Neural crest cell (in vitro differentiated cells): Measurements from ENCODE around the gene S1PR3. TPM values are rescaled to one million over a fixed set of nuclear protein-coding genes. Genes with fewer than 3 reads are reported as not detected.

Experiments used
- DNase-seq: peaks from one replicate; pipeline ENCODE4 v3.0.0; 2021; ENCODE audit warnings: low read depth, mixed read lengths, low spot score
- H3K27ac Mint-ChIP-seq: one replicate; pipeline ENCODE4 v1.8.0; 2021; ENCODE audit warnings: mild to moderate bottlenecking, mixed read lengths; ENCODE audit not compliant: unreplicated experiment
- H3K27me3 Mint-ChIP-seq: 2 replicates; pipeline ENCODE4 v1.8.0; 2021; ENCODE audit warnings: low read depth, mild to moderate bottlenecking, mixed read lengths
- H3K36me3 Mint-ChIP-seq: 2 replicates; pipeline ENCODE4 v1.8.0; 2021; ENCODE audit warnings: low read depth, mild to moderate bottlenecking, mixed read lengths
- H3K4me1 Mint-ChIP-seq: 2 replicates; pipeline ENCODE4 v1.8.0; 2021; ENCODE audit warnings: mixed read lengths
- H3K4me3 Mint-ChIP-seq: one replicate; pipeline ENCODE4 v1.8.0; 2021; ENCODE audit warnings: mild to moderate bottlenecking, mixed read lengths
- H3K9me3 Mint-ChIP-seq: 2 replicates; pipeline ENCODE4 v1.8.0; 2021; ENCODE audit warnings: mixed read lengths
- total RNA-seq: library from RNA; stranded (reverse); gene quantifications from 2 replicates; pipeline ENCODE4 v1.2.1, GENCODE V29; 2021
- TF ChIP-seq, protein P1 (sequence below): fragments of 200-600 bp; sonication (generic); conservative IDR thresholded peaks from 2 replicates; pipeline ENCODE4 v1.5.0; 2021; ENCODE audit warnings: antibody characterized with exemption, mild to moderate bottlenecking

The S1PR3 gene
- total RNA-seq, 1 donor from 2014 or later, result 7.9 TPM

DNA sequence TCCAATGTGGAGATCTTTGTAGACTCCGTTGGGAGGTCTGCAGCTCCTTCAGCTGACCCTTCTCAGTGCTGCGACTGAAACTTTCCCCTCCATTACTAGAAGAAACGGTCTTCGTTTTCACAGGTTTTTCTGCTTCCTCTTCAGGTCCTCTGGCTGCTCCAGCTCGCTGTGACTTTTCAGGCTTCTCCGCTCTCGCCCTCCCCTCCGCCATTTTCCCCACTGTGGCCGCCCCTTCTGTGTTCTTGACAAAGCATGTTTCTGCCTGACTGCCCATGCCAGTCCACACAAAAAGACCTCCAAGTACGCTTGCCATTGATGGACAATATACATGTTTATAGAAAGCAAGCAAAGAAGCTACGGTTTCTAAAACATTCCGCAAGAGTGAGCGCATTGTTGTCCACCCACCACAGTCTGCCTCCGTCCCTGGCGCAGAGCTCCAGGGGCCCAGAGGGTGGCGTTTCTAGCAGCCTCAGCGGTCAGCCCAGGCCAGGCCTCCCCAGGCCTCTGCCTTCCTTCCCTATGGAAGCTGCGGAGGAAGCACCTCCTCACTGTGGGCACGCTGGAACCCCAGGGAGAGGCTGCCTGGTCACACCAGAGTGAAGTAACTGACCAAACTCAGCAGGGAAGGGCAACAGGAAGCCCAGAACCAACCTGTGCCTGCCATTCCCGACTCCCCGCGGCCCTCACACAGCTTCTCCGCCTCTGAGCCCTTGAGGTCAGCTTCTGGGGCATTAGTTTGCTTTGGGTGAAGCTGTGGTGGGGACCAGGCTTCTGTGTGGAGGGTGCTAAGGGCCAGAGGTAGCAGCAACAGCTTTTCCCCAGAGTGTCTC is 19.9 kb upstream of the S1PR3 start:
- peak; percentile 32 for DNase-seq
- H3K4me1 Mint-ChIP-seq, result peaks cover 6% of the 10 kb centered on the region

DNA sequence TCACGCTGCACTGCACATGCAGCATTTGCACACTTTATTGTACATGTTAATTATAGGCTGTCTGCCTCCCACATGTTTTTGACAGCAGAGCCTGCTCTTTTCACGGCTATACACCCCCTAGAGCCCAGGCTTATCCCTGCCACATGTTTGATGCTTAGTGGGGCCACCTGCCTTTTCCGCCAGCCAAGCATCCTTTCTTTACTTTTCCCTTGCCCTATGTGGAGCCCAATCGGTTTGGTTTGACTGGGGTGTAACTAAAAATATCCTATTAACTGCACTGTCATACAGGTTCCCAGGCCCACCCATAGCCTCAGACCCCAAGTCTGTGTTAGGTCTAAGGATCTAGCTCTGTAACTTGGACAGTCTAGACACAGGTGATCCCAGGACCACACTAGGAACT is 18.9 kb upstream of the S1PR3 start:
- TF ChIP-seq, protein P1, sequence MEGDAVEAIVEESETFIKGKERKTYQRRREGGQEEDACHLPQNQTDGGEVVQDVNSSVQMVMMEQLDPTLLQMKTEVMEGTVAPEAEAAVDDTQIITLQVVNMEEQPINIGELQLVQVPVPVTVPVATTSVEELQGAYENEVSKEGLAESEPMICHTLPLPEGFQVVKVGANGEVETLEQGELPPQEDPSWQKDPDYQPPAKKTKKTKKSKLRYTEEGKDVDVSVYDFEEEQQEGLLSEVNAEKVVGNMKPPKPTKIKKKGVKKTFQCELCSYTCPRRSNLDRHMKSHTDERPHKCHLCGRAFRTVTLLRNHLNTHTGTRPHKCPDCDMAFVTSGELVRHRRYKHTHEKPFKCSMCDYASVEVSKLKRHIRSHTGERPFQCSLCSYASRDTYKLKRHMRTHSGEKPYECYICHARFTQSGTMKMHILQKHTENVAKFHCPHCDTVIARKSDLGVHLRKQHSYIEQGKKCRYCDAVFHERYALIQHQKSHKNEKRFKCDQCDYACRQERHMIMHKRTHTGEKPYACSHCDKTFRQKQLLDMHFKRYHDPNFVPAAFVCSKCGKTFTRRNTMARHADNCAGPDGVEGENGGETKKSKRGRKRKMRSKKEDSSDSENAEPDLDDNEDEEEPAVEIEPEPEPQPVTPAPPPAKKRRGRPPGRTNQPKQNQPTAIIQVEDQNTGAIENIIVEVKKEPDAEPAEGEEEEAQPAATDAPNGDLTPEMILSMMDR, result no peak
- Mint-ChIP-seq H3K4me3 (no peak overlapping the region), H3K27ac (no peak overlapping the region), H3K36me3 (no peaks in the 10 kb centered on the region), H3K9me3 (no peaks in the 10 kb centered on the region), H3K4me1 (peaks cover 6% of the 10 kb centered on the region), H3K27me3 (peaks cover 50% of the 10 kb centered on the region)
- no peak for DNase-seq

More for the DNA sequence above, 19.9 kb upstream of the S1PR3 start:
- H3K27me3 Mint-ChIP-seq, result peaks cover 61% of the 10 kb centered on the region
- H3K4me3 Mint-ChIP-seq, result no peak overlapping the region
- no peaks in the 10 kb centered on the region for H3K36me3 Mint-ChIP-seq
- TF ChIP-seq, protein P1, result no peak
- no peaks in the 10 kb centered on the region for H3K9me3 Mint-ChIP-seq
- no peak overlapping the region for H3K27ac Mint-ChIP-seq

DNA sequence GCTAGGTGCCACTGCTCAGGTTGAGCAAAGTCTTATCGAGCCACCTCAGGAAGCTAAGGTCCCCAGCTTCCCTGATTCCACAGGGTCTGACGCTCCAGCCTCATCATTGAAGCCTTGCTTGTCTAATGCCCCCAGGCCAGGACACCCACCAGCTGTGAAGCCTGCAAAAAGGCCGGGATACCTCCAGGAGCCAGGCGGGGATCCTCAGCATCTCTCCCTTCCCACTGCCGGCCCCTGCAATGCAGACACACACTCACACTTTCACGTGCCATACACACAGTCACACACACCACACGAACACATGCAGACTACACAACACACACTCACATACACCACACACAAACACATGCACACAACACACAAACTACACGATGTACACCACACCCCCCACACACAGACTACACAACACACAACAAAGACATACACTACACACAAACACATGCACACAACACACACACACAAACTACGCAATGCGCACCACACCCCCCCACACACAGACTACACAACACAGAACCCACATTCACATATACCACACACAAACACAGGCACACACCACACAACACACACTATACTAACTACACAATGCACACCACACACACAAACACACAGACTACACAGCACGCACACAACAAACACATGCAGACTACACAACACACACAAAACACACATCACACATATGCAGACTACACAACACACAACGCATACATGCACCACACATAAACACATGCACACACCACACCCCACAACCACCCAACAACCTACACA is 17.8 kb upstream of the S1PR3 start:
- Mint-ChIP-seq H3K36me3 (no peaks in the 10 kb centered on the region), H3K4me1 (peaks cover 6% of the 10 kb centered on the region), H3K4me3 (no peak overlapping the region), H3K9me3 (no peaks in the 10 kb centered on the region), H3K27me3 (peaks cover 40% of the 10 kb centered on the region), H3K27ac (no peak overlapping the region)
- DNase-seq, result no peak
- TF ChIP-seq, protein P1, result no peak

DNA sequence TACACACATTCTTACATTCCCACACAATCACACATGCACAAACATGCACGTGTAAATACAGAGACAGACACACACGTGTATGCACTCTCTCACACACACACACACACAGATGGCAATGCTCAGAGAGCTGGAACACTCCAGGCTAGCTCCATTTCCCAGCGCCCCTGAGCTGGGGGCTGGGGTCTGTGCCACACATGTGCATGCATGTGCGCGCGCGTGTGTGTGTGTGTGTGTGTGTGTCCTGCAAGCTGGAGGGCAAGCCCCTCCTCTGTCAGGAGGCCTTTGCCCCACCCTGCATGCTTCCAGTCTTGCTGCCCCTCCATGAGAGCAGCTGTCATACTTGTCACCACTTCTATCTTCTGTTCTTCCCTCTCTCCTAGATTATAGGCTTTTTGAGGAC is 16.6 kb upstream of the S1PR3 start:
- H3K4me1 Mint-ChIP-seq, result peaks cover 6% of the 10 kb centered on the region
- H3K27ac Mint-ChIP-seq, result no peak overlapping the region
- TF ChIP-seq, protein P1, result no peak
- no peak overlapping the region for H3K4me3 Mint-ChIP-seq
- peaks cover under 1% of the 10 kb centered on the region for H3K9me3 Mint-ChIP-seq
- H3K36me3 Mint-ChIP-seq, result no peaks in the 10 kb centered on the region
- DNase-seq, result no peak
- H3K27me3 Mint-ChIP-seq, result peaks cover 28% of the 10 kb centered on the region

DNA sequence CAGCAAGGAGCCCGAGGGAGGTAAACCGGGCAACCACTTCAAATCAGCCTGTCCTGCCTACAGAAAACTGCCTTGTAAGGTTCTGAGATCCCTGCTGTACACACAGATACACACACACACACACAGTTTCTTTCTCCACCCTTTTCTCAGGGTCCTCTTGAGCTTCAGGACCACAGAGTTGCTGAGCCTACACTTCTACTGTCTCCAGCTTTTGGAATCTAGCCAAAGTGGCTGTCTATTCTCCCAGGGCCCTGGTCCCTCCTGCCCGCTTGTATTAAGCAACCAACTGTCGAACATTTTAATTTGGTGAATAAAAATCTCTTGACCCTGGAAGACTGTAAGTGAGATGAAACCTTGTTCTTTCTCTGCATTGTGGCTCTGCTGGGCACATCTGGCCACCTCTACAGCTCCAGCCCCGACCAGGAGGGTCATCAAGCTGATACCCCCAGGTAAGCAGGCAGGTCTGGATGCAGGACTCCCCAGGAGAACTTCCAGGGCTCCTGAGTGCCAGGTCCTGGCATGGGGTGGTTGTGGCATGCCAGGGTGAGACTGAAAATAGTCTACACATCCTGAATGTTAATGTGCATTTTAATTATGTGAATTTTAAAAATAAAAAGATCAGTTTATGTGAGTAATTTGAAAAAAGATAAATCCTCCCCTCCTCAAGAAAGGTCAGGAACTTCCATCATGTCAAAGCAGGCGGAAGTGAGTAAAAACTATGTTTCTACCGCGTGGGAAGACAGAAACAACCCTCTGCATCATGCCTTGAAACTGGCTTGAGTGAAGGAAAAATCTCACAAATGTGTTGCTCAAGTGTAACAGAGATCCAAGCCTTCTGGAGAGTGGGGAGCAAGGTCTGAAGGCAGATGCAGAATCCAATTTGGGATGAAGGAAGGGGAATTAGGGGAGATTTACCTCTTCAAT is 15.0 kb upstream of the S1PR3 start:
- Mint-ChIP-seq H3K4me1 (peaks cover 2% of the 10 kb centered on the region), H3K27me3 (peaks cover 17% of the 10 kb centered on the region), H3K4me3 (no peak overlapping the region), H3K36me3 (no peaks in the 10 kb centered on the region), H3K9me3 (peaks cover 6% of the 10 kb centered on the region), H3K27ac (no peak overlapping the region)
- DNase-seq, result no peak
- TF ChIP-seq, protein P1, result no peak
